Measurements from ENCODE around the gene GLB1L. TPM values are rescaled to one million over a fixed set of nuclear protein-coding genes. Genes with fewer than 3 reads are reported as not detected.

Gene GLB1L
- total and polyA plus RNA-seq, 2 experiments from 2014 or later, result 3.4 to 13.5 TPM

- peaks cover 8% of the 10 kb centered on the region for H3F3A ChIP-seq (ENCODE audit: insufficient read depth)
- peaks cover 22% of the 10 kb centered on the region for H3K4me1 ChIP-seq (ENCODE audit: insufficient read depth)
- no peak overlapping the region for H3K4me3 ChIP-seq
- peak overlapping the region; percentile 45 for H3K27ac ChIP-seq
- H3K9me2 ChIP-seq (ENCODE audit: insufficient read depth), result no peaks in the 10 kb centered on the region
- no peaks in the 10 kb centered on the region for H3K9me3 ChIP-seq (ENCODE audit: low read depth)
- H2AFZ ChIP-seq, result no peak overlapping the region
- H3K9ac ChIP-seq, result peak overlapping the region; percentile 38; the same call in 1 of the 2 replicates
- H4K20me1 ChIP-seq (ENCODE audit: insufficient read depth), result no peaks in the 10 kb centered on the region
- DNase-seq, result peak; percentile 82
- H3K4me2 ChIP-seq (ENCODE audit: unreplicated experiment), result peak overlapping the region; percentile 50
- no peaks in the 10 kb centered on the region for H3K27me3 ChIP-seq (replicated peaks; ENCODE audit: insufficient read depth)
- 28 to 31% methylated on average over 13 to 16 of the region's 17 CpGs for WGBS, 2 experiments (ENCODE audit: low coverage in 1 of 2, low lambda C conversion rate in 2 of 2, missing lambda C conversion rate in 2 of 2)
- no peak for TF ChIP-seq EZH2phosphoT487 (IDR thresholded peaks at IDR 0.05; ENCODE audit: insufficient read depth, low read depth)
- no peak for TF ChIP-seq EZH2 (IDR thresholded peaks at IDR 0.05; ENCODE audit: insufficient read depth, poor library complexity, severe bottlenecking)
- H3K36me3 ChIP-seq (ENCODE audit: low read depth), result no peaks in the 10 kb centered on the region
- in situ Hi-C loops (cut with MboI), result no loop called here
- H3K79me2 ChIP-seq (ENCODE audit: insufficient read depth), result 0 out of 2 replicates have a peak, but pooled peaks cover 2% of the 10 kb centered on the region
These were observed 40.7 kb upstream of the GLB1L start for GRCh38 chr2:219285894-219286425.

- no peak overlapping the region for H3K4me3 ChIP-seq
- no peaks in the 10 kb centered on the region for H4K20me1 ChIP-seq (ENCODE audit: insufficient read depth)
- H3K27ac ChIP-seq, result peak overlapping the region; percentile 33; the same call in 1 of the 2 replicates
- H3K9me3 ChIP-seq (ENCODE audit: low read depth), result no peaks in the 10 kb centered on the region
- peaks cover 8% of the 10 kb centered on the region; the same call in 1 of the 2 replicates for H3K79me2 ChIP-seq (ENCODE audit: insufficient read depth)
- no peak for DNase-seq
- in situ Hi-C loops (cut with MboI), result no loop called here
- no peak overlapping the region for H2AFZ ChIP-seq
- no peaks in the 10 kb centered on the region for H3K27me3 ChIP-seq (replicated peaks; ENCODE audit: insufficient read depth)
- H3K9ac ChIP-seq, result peak overlapping the region; percentile 38; the same call in 1 of the 2 replicates
- no peaks in the 10 kb centered on the region for H3K9me2 ChIP-seq (ENCODE audit: insufficient read depth)
- TF ChIP-seq EZH2 (IDR thresholded peaks at IDR 0.05; ENCODE audit: insufficient read depth, poor library complexity, severe bottlenecking) (no peak), EZH2phosphoT487 (IDR thresholded peaks at IDR 0.05; ENCODE audit: insufficient read depth, low read depth) (no peak)
- no peaks in the 10 kb centered on the region for H3K36me3 ChIP-seq (ENCODE audit: low read depth)
- 75 to 77% methylated on average over 11 to 12 of the region's 12 CpGs for WGBS, 2 experiments (ENCODE audit: low coverage in 1 of 2, low lambda C conversion rate in 2 of 2, missing lambda C conversion rate in 2 of 2)
- H3F3A ChIP-seq (ENCODE audit: insufficient read depth), result peaks cover 8% of the 10 kb centered on the region
- H3K4me1 ChIP-seq (ENCODE audit: insufficient read depth), result peaks cover 25% of the 10 kb centered on the region
- H3K4me2 ChIP-seq (ENCODE audit: unreplicated experiment), result peak overlapping the region; percentile 50
These were observed 40.1 kb upstream of the GLB1L start for GRCh38 chr2:219285373-219285735.

- no peaks in the 10 kb centered on the region for H3K9me2 ChIP-seq (ENCODE audit: insufficient read depth)
- peaks cover 29% of the 10 kb centered on the region for H3K4me1 ChIP-seq (ENCODE audit: insufficient read depth)
- no peaks in the 10 kb centered on the region for H3K27me3 ChIP-seq (replicated peaks; ENCODE audit: insufficient read depth)
- peaks cover 14% of the 10 kb centered on the region; the same call in 1 of the 2 replicates for H3K79me2 ChIP-seq (ENCODE audit: insufficient read depth)
- H3K9me3 ChIP-seq (ENCODE audit: low read depth), result no peaks in the 10 kb centered on the region
- WGBS, 2 experiments (ENCODE audit: low coverage in 1 of 2, low lambda C conversion rate in 2 of 2, missing lambda C conversion rate in 2 of 2), result 89 to 91% methylated on average over 16 of the region's 16 CpGs
- no peaks in the 10 kb centered on the region for H4K20me1 ChIP-seq (ENCODE audit: insufficient read depth)
- DNase-seq, result peak; percentile 42
- H3F3A ChIP-seq (ENCODE audit: insufficient read depth), result peaks cover 8% of the 10 kb centered on the region
- no peak overlapping the region for H2AFZ ChIP-seq
- no peak for TF ChIP-seq EZH2phosphoT487 (IDR thresholded peaks at IDR 0.05; ENCODE audit: insufficient read depth, low read depth)
- no peak for TF ChIP-seq EZH2 (IDR thresholded peaks at IDR 0.05; ENCODE audit: insufficient read depth, poor library complexity, severe bottlenecking)
- H3K9ac ChIP-seq, result no peak overlapping the region
- in situ Hi-C loops (cut with MboI), result no loop called here
- no peak overlapping the region for H3K4me3 ChIP-seq
- H3K4me2 ChIP-seq (ENCODE audit: unreplicated experiment), result no peak overlapping the region
- peak overlapping the region; percentile 33; the same call in 1 of the 2 replicates for H3K27ac ChIP-seq
- H3K36me3 ChIP-seq (ENCODE audit: low read depth), result no peaks in the 10 kb centered on the region
These were observed 39.5 kb upstream of the GLB1L start for GRCh38 chr2:219284501-219285372.

GRCh38 chr2:219282943-219283581 is 37.8 kb upstream of the GLB1L start:
- Histone ChIP-seq H2AFZ (no peak overlapping the region), H3K27me3 (replicated peaks; ENCODE audit: insufficient read depth) (no peaks in the 10 kb centered on the region), H3K79me2 (ENCODE audit: insufficient read depth) (peaks cover 15% of the 10 kb centered on the region; the same call in 1 of the 2 replicates), H3K27ac (no peak overlapping the region), H3K4me1 (ENCODE audit: insufficient read depth) (peaks cover 27% of the 10 kb centered on the region), H4K20me1 (ENCODE audit: insufficient read depth) (no peaks in the 10 kb centered on the region), H3K9ac (no peak overlapping the region), H3F3A (ENCODE audit: insufficient read depth) (peaks cover 8% of the 10 kb centered on the region), H3K4me3 (no peak overlapping the region), H3K9me2 (ENCODE audit: insufficient read depth) (no peaks in the 10 kb centered on the region), H3K9me3 (ENCODE audit: low read depth) (no peaks in the 10 kb centered on the region), H3K4me2 (ENCODE audit: unreplicated experiment) (no peak overlapping the region), H3K36me3 (ENCODE audit: low read depth) (no peaks in the 10 kb centered on the region)
- in situ Hi-C loops (cut with MboI), result no loop called here
- WGBS, 2 experiments (ENCODE audit: low coverage in 1 of 2, low lambda C conversion rate in 2 of 2, missing lambda C conversion rate in 2 of 2), result 88% methylated on average over 14 to 17 of the region's 17 CpGs
- TF ChIP-seq EZH2 (IDR thresholded peaks at IDR 0.05; ENCODE audit: insufficient read depth, poor library complexity, severe bottlenecking) (no peak), EZH2phosphoT487 (IDR thresholded peaks at IDR 0.05; ENCODE audit: insufficient read depth, low read depth) (no peak)
- DNase-seq, result no peak
